H1 (cell line): Measurements from ENCODE around the gene CGNL1. TPM values are rescaled to one million over a fixed set of nuclear protein-coding genes. Genes with fewer than 3 reads are reported as not detected.

Experiments used
- CHD7 ChIP-seq: fragments of 300-600 bp; sonication (generic); IDR thresholded peaks from 2 replicates; pipeline ENCODE4 v1.7.1; 2012; ENCODE audit warnings: low read length, moderate library complexity, mild to moderate bottlenecking, inconsistent platforms; ENCODE audit not compliant: insufficient replicate concordance
- CTCF ChIP-seq, 3 experiments: IDR thresholded peaks; 1 replicate in 2 of 3; 2 replicates in 1 of 3; pipeline versions ENCODE4 v1.5.1 to v1.6.1; 2011; ENCODE audit warnings: low read length in 3 of 3, mild to moderate bottlenecking in 3 of 3, inconsistent platforms in 2 of 3, low read depth in 1 of 3, moderate library complexity in 1 of 3; ENCODE audit not compliant: insufficient read depth in 1 of 3; ENCODE audit errors: control extremely low read depth in 1 of 3
- EGR1 ChIP-seq: IDR thresholded peaks from 2 replicates; pipeline ENCODE4 v1.6.1; 2011; ENCODE audit warnings: low read depth, low read length, borderline replicate concordance
- EP300 ChIP-seq, 2 experiments: IDR thresholded peaks; 1 replicate in 1 of 2; 2 replicates in 1 of 2; pipeline ENCODE4 v1.6.1; 2011 to 2012; ENCODE audit warnings: low read depth in 2 of 2, low read length in 2 of 2, mild to moderate bottlenecking in 2 of 2, borderline replicate concordance in 1 of 2, inconsistent platforms in 1 of 2, moderate library complexity in 1 of 2
- NANOG ChIP-seq: IDR thresholded peaks from 2 replicates; pipeline ENCODE4 v1.6.1; 2011; ENCODE audit warnings: low read length, low read depth, mild to moderate bottlenecking, inconsistent platforms; ENCODE audit not compliant: insufficient read depth, poor library complexity, severe bottlenecking
- SP4 ChIP-seq: IDR thresholded peaks from 2 replicates; pipeline ENCODE4 v1.6.1; 2012; ENCODE audit warnings: low read length, inconsistent platforms
- polyA plus RNA-seq, 7 experiments: library from polyadenylated mRNA; depleted of rRNA in 3 of 7; stranded (reverse) in 5 of 7; unstranded in 2 of 7; fragments of >200 nt in 5 of 7; fragments of 200-250 nt in 2 of 7; gene quantifications; 1 replicate in 5 of 7; 2 replicates in 1 of 7; 4 replicates in 1 of 7; pipeline versions ENCODE4 v1.2.1 to v1.2.3, GENCODE V29; 2011 to 2013; ENCODE audit warnings: missing spikeins in 2 of 7, mixed read lengths in 2 of 7
- total RNA-seq: library from RNA; stranded (reverse); fragmentation: NEBNext Ultra II Directional; extraction: Animal tissue kit (Norgen Biotek cat#: 25700); gene quantifications from 2 replicates; pipeline ENCODE4 v1.2.1, GENCODE V29; 2021

Gene CGNL1
- total and polyA plus RNA-seq, 2 of the 8 experiments (the other 6 are each of a cell fraction or from before 2014, with no cell fraction given): 21.8 to 75.6 TPM

GRCh38 chr15:57439128-57440027, 63.1 kb downstream of the CGNL1 start (continued):
- TF ChIP-seq CHD7: no peak
- no peak for TF ChIP-seq NANOG
- TF ChIP-seq CTCF (IDR thresholded peaks at IDR 0.05; ENCODE audit: control extremely low read depth in 1 of 3, insufficient read depth in 1 of 3, low read depth in 1 of 3, low read length in 3 of 3): no peak
- no peak for TF ChIP-seq EP300 (IDR thresholded peaks at IDR 0.05; ENCODE audit: borderline replicate concordance in 1 of 2, low read depth in 2 of 2, low read length in 2 of 2)
- no peak for TF ChIP-seq SP4
- no peak for TF ChIP-seq EGR1
